Ramos (cell line): ENCODE results near the gene UBE2I.

Experiments used
- in situ Hi-C: fragments of 300-500 bp; cut with MboI; formaldehyde crosslinking; loops from one replicate; pipeline ENCODE4 v1.14.3; 2022; ENCODE audit warnings: low sequenced_read_pairs; ENCODE audit not compliant: unreplicated experiment

The UBE2I gene

GRCh38 chr16:1276580-1276878 lies 32.9 kb upstream of the UBE2I start:
- in situ Hi-C loops, result no loop called here

- in situ Hi-C loops, result no loop called here
Observed at GRCh38 chr16:1277151-1277598, 32.3 kb upstream of the UBE2I start.

- in situ Hi-C loops, result no loop called here
Observed at GRCh38 chr16:1277617-1278282, 31.7 kb upstream of the UBE2I start.

GRCh38 chr16:1278477-1278876 lies 31.0 kb upstream of the UBE2I start:
- in situ Hi-C loops, result no loop called here

GRCh38 chr16:1279081-1279944 lies 30.1 kb upstream of the UBE2I start:
- in situ Hi-C loops, result no loop called here

GRCh38 chr16:1279945-1280589 lies 29.4 kb upstream of the UBE2I start:
- in situ Hi-C loops, result no loop called here

- in situ Hi-C loops, result no loop called here
Observed at GRCh38 chr16:1280783-1281182, 28.7 kb upstream of the UBE2I start.

GRCh38 chr16:1281517-1281916 lies 27.9 kb upstream of the UBE2I start:
- in situ Hi-C loops, result no loop called here

- in situ Hi-C loops, result no loop called here
Observed at GRCh38 chr16:1282324-1282973, 27.0 kb upstream of the UBE2I start.

GRCh38 chr16:1283296-1283695 lies 26.1 kb upstream of the UBE2I start:
- in situ Hi-C loops, result no loop called here

GRCh38 chr16:1283996-1284616 lies 25.3 kb upstream of the UBE2I start:
- in situ Hi-C loops, result no loop called here

- in situ Hi-C loops, result no loop called here
Observed at GRCh38 chr16:1285669-1286512, 23.5 kb upstream of the UBE2I start.

- in situ Hi-C loops, result no loop called here
Observed at GRCh38 chr16:1286513-1287094, 22.8 kb upstream of the UBE2I start.

- in situ Hi-C loops, result no loop called here
Observed at GRCh38 chr16:1287982-1288670, 21.3 kb upstream of the UBE2I start.

GRCh38 chr16:1288813-1289476 lies 20.5 kb upstream of the UBE2I start:
- in situ Hi-C loops, result no loop called here

- in situ Hi-C loops, result no loop called here
Observed at GRCh38 chr16:1289477-1289866, 20.0 kb upstream of the UBE2I start.

- in situ Hi-C loops, result no loop called here
Observed at GRCh38 chr16:1290063-1290501, 19.4 kb upstream of the UBE2I start.
